ENCODE measurements around the gene HMGCR. TPM values are rescaled to one million over a fixed set of nuclear protein-coding genes. Genes with fewer than 3 reads are reported as not detected.
"Not testable (repeated sequence)": the region's sequence is repeated elsewhere in the genome, so short reads cannot be mapped to it uniquely, and the experiment has no call there.

Gene HMGCR
- polyA plus RNA-seq, 1 donor from 2014 or later = 9.0 TPM

GRCh38 chr5:75333759-75334158 is 3.3 kb upstream of the HMGCR start:
- not testable (repeated sequence) for H3K9me3 Mint-ChIP-seq, H3K36me3 Mint-ChIP-seq, H3K27me3 Mint-ChIP-seq, H3K4me3 Mint-ChIP-seq, H3K27ac Mint-ChIP-seq
- peaks cover 10 to 13% (median 11%) of the 10 kb centered on the region in 3 donors for H3K4me1 Mint-ChIP-seq

DNA sequence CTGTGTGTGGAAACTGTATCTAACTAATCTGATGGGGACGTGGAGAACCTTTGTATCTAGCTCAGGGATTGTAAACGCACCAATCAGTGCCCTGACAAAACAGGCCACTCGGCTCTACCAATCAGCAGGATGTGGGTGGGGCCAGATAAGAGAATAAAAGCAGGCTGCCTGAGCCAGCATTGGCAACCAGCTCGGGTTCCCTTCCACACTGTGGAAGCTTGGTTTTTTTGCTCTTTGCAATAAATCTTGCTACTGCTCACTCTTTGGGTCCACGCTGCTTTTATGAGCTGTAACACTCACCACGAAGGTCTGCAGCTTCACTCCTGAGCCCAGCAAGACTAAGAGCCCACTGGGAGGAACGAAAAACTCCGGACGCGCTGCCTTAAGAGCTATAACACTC is 2.6 kb upstream of the HMGCR start:
- H3K27me3 Mint-ChIP-seq, H3K27ac Mint-ChIP-seq, H3K36me3 Mint-ChIP-seq, H3K9me3 Mint-ChIP-seq: not testable (repeated sequence)
- H3K4me1 Mint-ChIP-seq = peaks cover 12 to 14% (median 13%) of the 10 kb centered on the region in 3 donors
- peak overlapping the region in 1 of 4 donors; percentile 35 for H3K4me3 Mint-ChIP-seq

DNA sequence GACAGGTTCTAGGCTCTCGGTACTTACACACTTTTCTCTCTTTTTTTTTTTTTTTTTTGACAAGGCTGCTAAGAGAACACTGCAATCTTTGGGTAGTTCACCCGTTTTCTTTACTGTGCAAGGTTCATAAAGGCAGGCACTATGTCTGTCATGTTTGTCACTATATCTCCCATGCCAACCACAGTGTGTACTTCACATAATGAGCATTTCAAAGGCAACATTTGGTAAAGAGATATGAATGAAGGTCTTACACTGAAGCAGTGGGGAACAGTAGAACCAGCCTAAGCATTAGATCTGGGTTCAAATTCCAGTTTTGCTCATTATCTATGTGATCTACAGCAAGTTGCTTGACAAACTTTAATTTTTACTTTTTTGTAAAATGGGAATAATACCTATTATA is 1.5 kb upstream of the HMGCR start:
- Mint-ChIP-seq H3K4me1 (peaks cover 14 to 20% (median 19%) of the 10 kb centered on the region in 3 donors), H3K27me3 (no peaks in the 10 kb centered on the region), H3K9me3 (no peaks in the 10 kb centered on the region), H3K36me3 (no peaks in the 10 kb centered on the region), H3K4me3 (no peak overlapping the region), H3K27ac (no peak overlapping the region)

- no peaks in the 10 kb centered on the region for H3K27me3 Mint-ChIP-seq
Measured at GRCh38 chr5:75335952-75336614, 937 bp upstream of the HMGCR start.

DNA sequence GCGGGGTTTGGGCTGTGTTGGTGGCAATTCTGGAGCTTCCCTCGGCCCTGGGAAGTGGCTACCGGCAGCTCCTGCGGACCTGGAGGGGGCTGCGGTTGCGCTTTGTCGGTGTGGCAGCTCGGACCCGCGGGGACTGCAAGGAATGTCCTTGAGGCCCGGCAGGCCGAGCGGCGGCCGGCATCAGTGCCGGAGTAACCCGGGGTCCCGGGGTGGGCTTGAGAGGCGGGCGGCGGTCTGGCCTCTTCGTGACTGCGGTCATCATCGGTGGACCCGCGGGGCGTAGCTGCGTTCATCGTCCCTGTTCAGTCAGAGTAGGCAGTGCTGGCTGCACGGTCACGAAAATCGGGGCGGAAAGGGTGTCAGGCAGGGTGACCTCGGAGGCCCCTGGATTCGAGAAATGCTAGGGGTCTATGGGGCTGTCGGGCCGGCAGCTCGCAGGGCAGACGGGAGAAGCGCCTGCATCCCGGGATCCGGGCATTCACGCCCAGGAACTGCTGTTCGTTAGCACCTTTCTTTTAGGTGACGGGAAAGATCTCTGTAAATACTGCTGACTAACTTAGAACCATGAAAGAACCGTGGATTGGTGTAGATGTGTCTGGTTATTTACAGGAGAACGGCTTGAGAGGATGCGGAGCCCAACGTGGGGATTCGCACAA is 474 bp downstream of the HMGCR start:
- no peak overlapping the region for H3K27ac Mint-ChIP-seq
- no peaks in the 10 kb centered on the region for H3K36me3 Mint-ChIP-seq
- no peaks in the 10 kb centered on the region for H3K27me3 Mint-ChIP-seq
- no peaks in the 10 kb centered on the region for H3K9me3 Mint-ChIP-seq
- no peak overlapping the region for H3K4me3 Mint-ChIP-seq
- H3K4me1 Mint-ChIP-seq = peaks cover 23 to 32% (median 25%) of the 10 kb centered on the region in 3 donors

More at GRCh38 chr5:75335952-75336614, 937 bp upstream of the HMGCR start:
- no peaks in the 10 kb centered on the region for H3K36me3 Mint-ChIP-seq
- H3K27ac Mint-ChIP-seq = no peak overlapping the region
- no peak overlapping the region for H3K4me3 Mint-ChIP-seq
- H3K9me3 Mint-ChIP-seq = no peaks in the 10 kb centered on the region
- peaks cover 14 to 24% (median 23%) of the 10 kb centered on the region in 3 donors for H3K4me1 Mint-ChIP-seq

- no peaks in the 10 kb centered on the region for H3K36me3 Mint-ChIP-seq
- H3K9me3 Mint-ChIP-seq = no peaks in the 10 kb centered on the region
- peaks cover 23 to 32% (median 26%) of the 10 kb centered on the region in 3 donors for H3K4me1 Mint-ChIP-seq
- no peak overlapping the region for H3K27ac Mint-ChIP-seq
- no peaks in the 10 kb centered on the region for H3K27me3 Mint-ChIP-seq
- no peak overlapping the region for H3K4me3 Mint-ChIP-seq
Measured at GRCh38 chr5:75338408-75338807, 1.4 kb downstream of the HMGCR start.

DNA sequence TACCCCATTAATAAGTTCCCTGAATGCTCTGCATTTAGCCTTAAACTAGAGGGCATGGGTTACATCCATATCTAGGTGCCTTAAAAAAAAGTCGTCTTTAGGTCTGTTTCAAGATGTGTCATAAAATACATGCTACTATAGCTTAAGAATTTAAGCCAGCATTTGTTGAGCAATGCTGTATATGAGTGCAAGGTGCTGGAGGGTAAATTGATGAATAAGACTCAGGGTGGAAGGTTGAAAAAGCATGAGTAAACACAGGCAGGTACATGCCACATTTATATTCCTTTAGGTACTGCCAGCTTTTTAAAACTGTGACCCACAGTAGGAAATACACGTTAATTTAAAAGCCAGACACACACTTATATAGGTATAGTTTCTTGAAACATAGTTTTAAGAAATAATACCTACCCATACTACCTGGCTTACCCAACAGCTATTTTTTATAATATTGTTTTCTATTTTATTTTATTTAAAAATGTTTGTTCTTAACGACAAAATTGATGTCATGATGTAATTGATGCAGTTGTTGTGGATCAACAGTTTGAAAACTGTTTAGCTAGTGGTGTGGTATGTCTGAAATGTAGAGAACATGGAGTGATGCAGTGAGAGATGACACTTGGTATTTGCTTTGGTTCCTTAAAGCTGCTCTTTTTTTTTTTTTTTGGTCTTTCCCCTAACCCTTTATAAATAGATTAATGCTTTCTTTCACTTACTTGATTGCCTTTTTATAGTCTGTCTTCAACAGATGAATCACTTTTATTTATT is 3.9 kb downstream of the HMGCR start:
- H3K4me1 Mint-ChIP-seq = peaks cover 23 to 32% (median 26%) of the 10 kb centered on the region in 3 donors
- no peak overlapping the region for H3K27ac Mint-ChIP-seq
- H3K27me3 Mint-ChIP-seq = no peaks in the 10 kb centered on the region
- H3K9me3 Mint-ChIP-seq = no peaks in the 10 kb centered on the region
- peaks cover 2% of the 10 kb centered on the region for H3K36me3 Mint-ChIP-seq
- H3K4me3 Mint-ChIP-seq = peak overlapping the region in 1 of 4 donors; percentile 42

GRCh38 chr5:75341934-75342333 is 4.9 kb downstream of the HMGCR start:
- Mint-ChIP-seq H3K9me3 (no peaks in the 10 kb centered on the region), H3K4me3 (no peak overlapping the region), H3K27me3 (no peaks in the 10 kb centered on the region), H3K36me3 (peaks cover 2% of the 10 kb centered on the region), H3K27ac (no peak overlapping the region), H3K4me1 (peaks cover 23 to 32% (median 26%) of the 10 kb centered on the region in 3 donors)

- H3K27ac Mint-ChIP-seq = no peak overlapping the region
- no peaks in the 10 kb centered on the region for H3K9me3 Mint-ChIP-seq
- H3K36me3 Mint-ChIP-seq = peaks cover 2% of the 10 kb centered on the region
- H3K4me3 Mint-ChIP-seq = no peak overlapping the region
- peaks cover 19 to 32% (median 23%) of the 10 kb centered on the region in 3 donors for H3K4me1 Mint-ChIP-seq
- no peaks in the 10 kb centered on the region for H3K27me3 Mint-ChIP-seq
Measured at GRCh38 chr5:75342836-75343235, 5.8 kb downstream of the HMGCR start.

GRCh38 chr5:75348241-75348640 is 11.2 kb downstream of the HMGCR start:
- H3K27me3 Mint-ChIP-seq = no peaks in the 10 kb centered on the region
- peaks cover 7% of the 10 kb centered on the region for H3K36me3 Mint-ChIP-seq
- no peak overlapping the region for H3K4me3 Mint-ChIP-seq
- H3K9me3 Mint-ChIP-seq = no peaks in the 10 kb centered on the region
- peaks cover 0 to 2% (median 0%) of the 10 kb centered on the region in 3 donors for H3K4me1 Mint-ChIP-seq
- H3K27ac Mint-ChIP-seq = no peak overlapping the region

DNA sequence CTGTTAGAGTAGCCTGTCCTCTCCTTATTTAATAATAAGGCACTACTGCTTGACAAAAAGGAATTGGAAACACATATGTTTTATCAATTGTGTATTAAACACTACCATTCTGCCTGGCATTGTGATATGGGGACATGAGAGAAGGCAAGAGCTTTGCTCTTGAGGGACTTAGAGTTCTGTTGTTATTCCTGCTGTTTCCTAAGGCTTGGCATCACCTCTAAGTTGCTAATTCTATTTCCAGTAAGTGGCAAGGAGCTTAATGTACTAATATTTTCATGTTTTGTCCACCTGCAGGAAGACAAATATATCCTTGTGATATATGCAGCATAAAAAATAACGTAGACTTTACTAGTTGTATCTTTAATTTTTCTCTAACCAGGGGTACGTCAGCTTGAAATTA is 12.6 kb downstream of the HMGCR start:
- Mint-ChIP-seq H3K27me3 (no peaks in the 10 kb centered on the region), H3K27ac (no peak overlapping the region), H3K4me1 (peaks cover 0 to 2% (median 0%) of the 10 kb centered on the region in 3 donors), H3K9me3 (no peaks in the 10 kb centered on the region), H3K4me3 (no peak overlapping the region), H3K36me3 (peaks cover 7% of the 10 kb centered on the region)

- H3K4me1 Mint-ChIP-seq = peaks cover 0 to 2% (median 0%) of the 10 kb centered on the region in 3 donors
- no peaks in the 10 kb centered on the region for H3K27me3 Mint-ChIP-seq
- no peak overlapping the region for H3K4me3 Mint-ChIP-seq
- no peak overlapping the region for H3K27ac Mint-ChIP-seq
- H3K9me3 Mint-ChIP-seq = no peaks in the 10 kb centered on the region
- peaks cover 5% of the 10 kb centered on the region for H3K36me3 Mint-ChIP-seq
Measured at GRCh38 chr5:75351139-75351926, 14.3 kb downstream of the HMGCR start.

DNA sequence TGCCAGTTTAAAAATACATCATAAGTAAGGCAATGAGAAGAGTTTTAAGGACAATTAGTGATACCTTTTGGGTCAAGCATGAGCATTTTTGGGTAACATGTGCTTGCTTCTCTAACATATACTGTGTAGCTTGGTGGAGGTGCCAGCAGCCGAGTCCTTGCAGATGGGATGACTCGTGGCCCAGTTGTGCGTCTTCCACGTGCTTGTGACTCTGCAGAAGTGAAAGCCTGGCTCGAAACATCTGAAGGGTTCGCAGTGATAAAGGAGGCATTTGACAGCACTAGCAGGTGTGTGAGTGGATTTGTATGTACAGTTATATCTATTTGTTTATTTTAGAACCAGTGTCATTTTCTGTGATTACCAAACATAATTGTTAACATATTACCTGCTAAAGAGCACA is 18.2 kb downstream of the HMGCR start:
- no peaks in the 10 kb centered on the region for H3K9me3 Mint-ChIP-seq
- no peak overlapping the region for H3K27ac Mint-ChIP-seq

DNA sequence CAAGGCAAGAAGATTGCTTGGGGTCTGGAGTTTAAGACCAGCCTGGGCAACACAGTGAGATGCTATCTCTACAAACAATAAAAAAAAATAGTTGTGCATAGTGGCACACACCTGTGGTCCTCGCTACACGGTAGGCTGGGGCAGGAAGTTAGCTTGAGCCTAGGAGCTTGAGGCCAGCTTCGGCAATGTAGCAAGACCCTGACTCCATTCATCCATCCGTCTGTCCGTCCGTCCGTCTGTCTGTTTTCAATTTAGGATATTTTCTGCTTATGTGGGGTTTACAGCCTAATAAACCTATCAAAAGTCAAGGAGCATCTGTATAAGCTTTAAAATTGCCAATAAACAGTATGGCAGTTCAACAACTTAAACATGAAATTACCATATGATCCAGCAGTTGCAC is 19.7 kb downstream of the HMGCR start:
- Mint-ChIP-seq H3K27ac (no peak overlapping the region), H3K4me3 (no peak overlapping the region)

More for the DNA sequence above, 18.2 kb downstream of the HMGCR start:
- H3K27me3 Mint-ChIP-seq = no peaks in the 10 kb centered on the region
- H3K36me3 Mint-ChIP-seq = peaks cover 5% of the 10 kb centered on the region
- no peak overlapping the region for H3K4me3 Mint-ChIP-seq
- H3K4me1 Mint-ChIP-seq = peaks cover 0 to 4% (median 0%) of the 10 kb centered on the region in 3 donors

GRCh38 chr5:75358117-75358516 is 21.1 kb downstream of the HMGCR start:
- Mint-ChIP-seq H3K27me3 (no peaks in the 10 kb centered on the region), H3K36me3 (peaks cover 2% of the 10 kb centered on the region), H3K4me3 (no peak overlapping the region), H3K27ac (no peak overlapping the region), H3K9me3 (no peaks in the 10 kb centered on the region), H3K4me1 (peaks cover 0 to 2% (median 0%) of the 10 kb centered on the region in 3 donors)

More for the DNA sequence above, 19.7 kb downstream of the HMGCR start:
- H3K4me1 Mint-ChIP-seq = peaks cover 0 to 2% (median 0%) of the 10 kb centered on the region in 3 donors
- H3K27me3 Mint-ChIP-seq = no peaks in the 10 kb centered on the region
- no peaks in the 10 kb centered on the region for H3K9me3 Mint-ChIP-seq
- peaks cover 6% of the 10 kb centered on the region for H3K36me3 Mint-ChIP-seq

Measured in IgD-negative memory B cell (primary cell).